Measurements from ENCODE around the gene B3GNT9.

DNA sequence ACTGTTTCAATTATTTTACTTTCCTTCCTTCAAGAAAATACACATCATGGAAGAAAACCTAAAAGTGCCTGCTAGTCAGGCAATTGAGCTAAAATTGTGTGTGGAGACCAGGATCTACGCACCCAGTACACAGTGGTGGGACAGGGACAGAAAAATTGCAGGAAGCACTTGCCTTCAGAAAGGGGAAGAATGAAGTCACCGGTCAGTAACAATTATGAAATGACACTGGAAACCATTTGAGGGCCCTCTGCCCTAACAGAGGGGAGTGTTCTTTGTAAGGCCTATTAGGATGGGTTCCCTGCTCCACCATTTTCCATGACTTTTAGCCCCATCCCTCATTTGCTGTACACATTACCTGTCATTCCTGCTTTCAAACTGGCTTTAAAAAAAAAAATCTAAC is 45.6 kb downstream of the B3GNT9 start:
- TF ChIP-seq ARNT (IDR thresholded peaks at IDR 0.05) = no peak
- TF ChIP-seq L3MBTL2 (conservative IDR thresholded peaks at IDR 0.05) = no peak
- no peak for TF ChIP-seq SUZ12 (IDR thresholded peaks at IDR 0.05)
- no peak for TF ChIP-seq BHLHE40 (IDR thresholded peaks at IDR 0.05; ENCODE audit: borderline replicate concordance)
- TF ChIP-seq FOXK2 (IDR thresholded peaks at IDR 0.05) = no peak
- TF ChIP-seq SP1 (IDR thresholded peaks at IDR 0.05) = no peak
- no peak for TF ChIP-seq FOXA1 (IDR thresholded peaks at IDR 0.05)
- TF ChIP-seq NFRKB (IDR thresholded peaks at IDR 0.05) = no peak
- TF ChIP-seq LEF1 (IDR thresholded peaks at IDR 0.05; ENCODE audit: borderline replicate concordance) = no peak
